Neural cell (in vitro differentiated cells): Measurements from ENCODE around the gene MYO10.

Experiments used
- CTCF ChIP-seq: fragments of 450-650 bp; IDR thresholded peaks from 2 replicates; pipeline ENCODE4 v1.5.1; 2014; ENCODE audit warnings: antibody characterized with exemption, mild to moderate bottlenecking, moderate library complexity; ENCODE audit not compliant: poor library complexity, severe bottlenecking
- EZH2 ChIP-seq: fragments of 200-600, 300-800 bp; shearing (Covaris generic), sonication (generic); IDR thresholded peaks from 2 replicates; pipeline ENCODE4 v1.6.1; 2014; ENCODE audit warnings: antibody characterized with exemption, low read length, borderline replicate concordance, mild to moderate bottlenecking; ENCODE audit not compliant: insufficient read depth, poor library complexity, severe bottlenecking
- POLR2AphosphoS5 ChIP-seq: IDR thresholded peaks from 2 replicates; pipeline ENCODE4 v1.6.1; 2012
- REST ChIP-seq: IDR thresholded peaks from 2 replicates; pipeline ENCODE4 v1.6.1; 2012; ENCODE audit warnings: borderline replicate concordance
- SMC3 ChIP-seq: fragments of 450-650 bp; conservative IDR thresholded peaks from 2 replicates; pipeline ENCODE4 v1.6.1; 2014; ENCODE audit warnings: antibody characterized with exemption, mild to moderate bottlenecking, moderate library complexity; ENCODE audit not compliant: poor library complexity

- TF ChIP-seq CTCF (no peak), REST (no peak), POLR2AphosphoS5 (no peak), SMC3 (no peak), EZH2 (no peak)
Observed at GRCh38 chr5:16894236-16895057, 41.6 kb downstream of the MYO10 start.
